ENCODE results near the gene DNAJB9. TPM values are rescaled to one million over a fixed set of nuclear protein-coding genes. Genes with fewer than 3 reads are reported as not detected.
A peak's percentile ranks its signal among the peaks of the same experiment; 100 is the strongest.

Gene DNAJB9
- total and polyA plus RNA-seq, 9 of the 15 experiments (the other 6 are each of a cell fraction or from before 2014, with no cell fraction given), result 4.3 to 34.2 (median 9.6) TPM

GRCh38 chr7:108613147-108613948 is 43.7 kb downstream of the DNAJB9 start (continued):
- TF ChIP-seq TCF7L2 (IDR thresholded peaks at IDR 0.05; ENCODE audit: low read depth, low read length), result no peak
- no peak for TF ChIP-seq ZNF79 (CRISPR knock-in tag; IDR thresholded peaks at IDR 0.05; ENCODE audit: low read depth)
- no peak for TF ChIP-seq HBP1 (CRISPR knock-in tag; IDR thresholded peaks at IDR 0.05)
- no peak for TF ChIP-seq RBM22 (IDR thresholded peaks at IDR 0.05; ENCODE audit: low read depth, low read length, poor library complexity, severe bottlenecking)
- no peak for TF ChIP-seq NCOA4 (IDR thresholded peaks at IDR 0.05; ENCODE audit: partially characterized antibody)
- no peak for TF ChIP-seq GATAD2B (IDR thresholded peaks at IDR 0.05; ENCODE audit: borderline replicate concordance)
- TF ChIP-seq TAF9B (IDR thresholded peaks at IDR 0.05; ENCODE audit: partially characterized antibody), result no peak
- TF ChIP-seq WHSC1 (IDR thresholded peaks at IDR 0.05; ENCODE audit: low read length), result no peak
- TF ChIP-seq FOXK2 (conservative IDR thresholded peaks at IDR 0.05 in 1 of 2, IDR thresholded peaks at IDR 0.05 in 1 of 2; ENCODE audit: low read depth in 2 of 2), result no peak
- no peak for TF ChIP-seq CHD2 (IDR thresholded peaks at IDR 0.05; ENCODE audit: low read depth, low read length)
- peak; percentile 69; the same call in 1 of the 2 replicates for TF ChIP-seq REST (IDR thresholded peaks at IDR 0.05; ENCODE audit: borderline replicate concordance)
- no peak for TF ChIP-seq REST (CRISPR knock-in tag; IDR thresholded peaks at IDR 0.05; ENCODE audit: low read depth)
- TF ChIP-seq ZNF57 (CRISPR knock-in tag; IDR thresholded peaks at IDR 0.05), result no peak
- no peak for TF ChIP-seq KLF13 (tag; IDR thresholded peaks at IDR 0.05; ENCODE audit: borderline replicate concordance, low read depth)
- TF ChIP-seq RCOR1 (IDR thresholded peaks at IDR 0.05; ENCODE audit: borderline replicate concordance in 1 of 2, low read depth in 2 of 2, low read length in 2 of 2), result no peak
- TF ChIP-seq DEAF1 (CRISPR knock-in tag; IDR thresholded peaks at IDR 0.05), result peak; percentile 89

All from K562 (cell line).